Epithelial cell of alveolus of lung (primary cell): Measurements from ENCODE around the gene TNIK. TPM values are rescaled to one million over a fixed set of nuclear protein-coding genes. Genes with fewer than 3 reads are reported as not detected.

Experiments used
- total RNA-seq: library from RNA; depleted of rRNA; stranded (reverse); fragments of >200 nt; gene quantifications from 2 replicates; pipeline ENCODE4 v1.2.1, GENCODE V29; 2015

TNIK gene
- total RNA-seq = 9.3 and 15.3 TPM in 2 replicates

GRCh38 chr3:171459942-171460724 lies at the start of gene TNIK:
Gene TNIK (minus strand): TSS chr3:171460405. CDS start chr3:171460063, 342 bp downstream.

GRCh38 chr3:171026597-171027293 lies 433.5 kb downstream of the TNIK start, which contains the start of gene SLC2A2:
Gene SLC2A2 (minus strand): TSS chr3:171026720. CDS start chr3:171026670, 50 bp downstream.

